DOHH2 (cell line): ENCODE data around the gene PLA2G4A.

Experiments used
- EZH2phosphoT487 ChIP-seq: fragments of 200-600 bp; sonication (generic); IDR thresholded peaks from 2 replicates; pipeline ENCODE4 v1.6.1; 2017; ENCODE audit warnings: borderline replicate concordance, mild to moderate bottlenecking, antibody characterized with exemption, low read length, moderate library complexity, mixed read lengths
- TF ChIP-seq, protein P1 (sequence below): fragments of 200-600 bp; sonication (generic); IDR thresholded peaks from one replicate; pipeline ENCODE4 v1.5.1; 2014; ENCODE audit warnings: antibody characterized with exemption, mild to moderate bottlenecking, low read depth, low read length; ENCODE audit not compliant: poor library complexity, severe bottlenecking

DNA sequence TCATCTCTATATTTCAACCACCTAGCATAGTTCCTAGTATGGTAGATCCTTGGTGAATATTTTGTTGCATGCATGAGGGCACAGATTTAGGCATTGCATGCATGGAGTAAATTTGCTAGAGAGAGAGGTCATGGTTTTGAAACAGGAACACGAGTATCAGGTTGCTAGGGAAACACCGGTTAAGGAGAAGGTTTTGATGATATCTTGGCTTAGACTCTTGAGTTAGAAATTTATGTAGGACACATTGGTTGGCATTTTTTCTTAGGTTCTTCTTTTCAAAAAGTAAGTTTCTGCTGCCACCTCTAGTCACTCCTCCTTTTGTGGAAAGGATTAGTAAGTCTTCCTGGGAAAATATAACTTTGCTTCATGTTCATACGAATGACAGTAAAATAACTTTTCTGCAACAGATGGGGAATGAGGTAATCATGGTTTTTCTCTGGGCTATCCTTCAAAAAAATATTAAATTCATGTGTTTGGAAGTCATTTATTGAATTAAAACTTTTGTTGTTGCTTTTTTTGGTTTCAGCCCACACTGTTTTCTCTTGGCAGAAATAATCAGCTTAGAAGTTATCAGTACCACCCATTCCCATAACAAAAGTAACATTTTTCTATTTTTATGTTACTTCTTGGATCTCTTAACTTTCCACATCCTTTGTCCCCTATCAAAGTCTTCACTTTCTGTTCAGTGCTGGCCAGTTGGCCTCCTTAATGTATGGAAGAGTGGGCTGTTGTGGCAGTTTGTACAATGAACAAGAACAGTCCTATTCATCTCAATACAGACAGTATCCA, 97.3 kb downstream of the PLA2G4A start:
- TF ChIP-seq, protein P1, sequence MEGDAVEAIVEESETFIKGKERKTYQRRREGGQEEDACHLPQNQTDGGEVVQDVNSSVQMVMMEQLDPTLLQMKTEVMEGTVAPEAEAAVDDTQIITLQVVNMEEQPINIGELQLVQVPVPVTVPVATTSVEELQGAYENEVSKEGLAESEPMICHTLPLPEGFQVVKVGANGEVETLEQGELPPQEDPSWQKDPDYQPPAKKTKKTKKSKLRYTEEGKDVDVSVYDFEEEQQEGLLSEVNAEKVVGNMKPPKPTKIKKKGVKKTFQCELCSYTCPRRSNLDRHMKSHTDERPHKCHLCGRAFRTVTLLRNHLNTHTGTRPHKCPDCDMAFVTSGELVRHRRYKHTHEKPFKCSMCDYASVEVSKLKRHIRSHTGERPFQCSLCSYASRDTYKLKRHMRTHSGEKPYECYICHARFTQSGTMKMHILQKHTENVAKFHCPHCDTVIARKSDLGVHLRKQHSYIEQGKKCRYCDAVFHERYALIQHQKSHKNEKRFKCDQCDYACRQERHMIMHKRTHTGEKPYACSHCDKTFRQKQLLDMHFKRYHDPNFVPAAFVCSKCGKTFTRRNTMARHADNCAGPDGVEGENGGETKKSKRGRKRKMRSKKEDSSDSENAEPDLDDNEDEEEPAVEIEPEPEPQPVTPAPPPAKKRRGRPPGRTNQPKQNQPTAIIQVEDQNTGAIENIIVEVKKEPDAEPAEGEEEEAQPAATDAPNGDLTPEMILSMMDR, result no peak
- TF ChIP-seq EZH2phosphoT487, result no peak
